K562 (cell line): ENCODE data around the gene TPCN1. TPM values are rescaled to one million over a fixed set of nuclear protein-coding genes. Genes with fewer than 3 reads are reported as not detected.
A peak's percentile ranks its signal among the peaks of the same experiment; 100 is the strongest.

Experiments
- ATAC-seq: fragments of 200-7000 bp; cut with Tn5 transposase; 3 replicates; pipeline ENCODE4 v1.9.1; 2020; ENCODE audit warnings: moderate library complexity
- BruUV-seq: library from RNA; stranded (reverse); fragments of 400-500 nt; replicated peaks from 2 replicates; lab custom pipeline; 2021; lab: Mats Ljungman, UMichigan
- CTCF ChIA-PET: fragments of 300-600 bp; formaldehyde crosslinking; extraction: SDS; loops from one replicate; lab custom pipeline; 2021; ENCODE audit warnings: low intra/inter-chr PET ratio; lab: Yijun Ruan, JAX
- POLR2A ChIA-PET: fragments of 300-600, 350-650 bp; sonication (Branson Sonifier 250); formaldehyde crosslinking; extraction: SDS; loops from one replicate; lab custom pipeline; 2021; ENCODE audit warnings: antibody characterized with exemption, inconsistent platforms; lab: Yijun Ruan, JAX
- DNase-seq, 4 experiments: peaks; one replicate each; pipeline versions ENCODE4 v3.0.0 to v3.0.0-alpha.2; 2011 to 2018; ENCODE audit warnings: low spot score in 3 of 4, mixed read lengths in 3 of 4; ENCODE audit errors: extremely low read depth in 1 of 4
- FAIRE-seq: peaks from 2 replicates; lab custom pipeline; 2011; peaks lifted over from hg19 to GRCh38; lab: Jason Lieb, UNC
- H2AFZ ChIP-seq: 2 replicates; pipeline ENCODE4 v1.6.0; 2011; ENCODE audit warnings: low read depth, low read length, control low read depth, inconsistent platforms
- H3K27ac ChIP-seq: fragments of 200-600 bp; 3 replicates; pipeline ENCODE4 v1.8.0; 2011; ENCODE audit warnings: low read depth, mild to moderate bottlenecking, control low read depth, inconsistent platforms, low read length, moderate library complexity, mixed read lengths; ENCODE audit errors: extremely low read depth
- H3K27me3 ChIP-seq, 2 experiments: fragments of 300-600 bp in 1 of 2; 2 replicates in 1 of 2; 3 replicates in 1 of 2; pipeline versions ENCODE4 v1.6.0 to v1.8.0; 2011; ENCODE audit warnings: inconsistent platforms in 2 of 2, low read length in 2 of 2, mild to moderate bottlenecking in 1 of 2, mixed read lengths in 1 of 2, moderate library complexity in 1 of 2; ENCODE audit not compliant: control insufficient read depth in 2 of 2, insufficient read depth in 2 of 2
- H3K36me3 ChIP-seq: fragments of 300-600 bp; 3 replicates; pipeline ENCODE4 v1.8.0; 2011; ENCODE audit warnings: mild to moderate bottlenecking, low read length, inconsistent platforms; ENCODE audit not compliant: control insufficient read depth, insufficient read depth
- H3K4me1 ChIP-seq, 2 experiments: fragments of 200-600 bp in 1 of 2; replicated peaks in 1 of 2; 2 replicates in 1 of 2; 3 replicates in 1 of 2; pipeline versions ENCODE4 v1.5.1 to v1.8.0; 2011; ENCODE audit warnings: inconsistent platforms in 2 of 2, low read length in 2 of 2, mild to moderate bottlenecking in 1 of 2, mixed read lengths in 1 of 2, moderate library complexity in 1 of 2; ENCODE audit not compliant: control insufficient read depth in 2 of 2, insufficient read depth in 2 of 2
- H3K4me2 ChIP-seq: 2 replicates; pipeline ENCODE4 v1.6.1; 2011; ENCODE audit warnings: low read length, control low read depth, inconsistent platforms, mixed read lengths; ENCODE audit not compliant: insufficient read depth
- H3K4me3 ChIP-seq: fragments of 200-600 bp; sonication (generic), shearing (Covaris generic); 2 replicates; pipeline ENCODE4 v1.5.1; 2016; ENCODE audit warnings: control low read depth, inconsistent platforms
- H3K79me2 ChIP-seq: fragments of 200-600 bp; 3 replicates; pipeline ENCODE4 v1.8.0; 2011; ENCODE audit warnings: low read length, inconsistent platforms; ENCODE audit not compliant: control insufficient read depth, insufficient read depth
- H3K9ac ChIP-seq, 2 experiments: 2 replicates each; pipeline versions ENCODE4 v1.6.0 to v1.6.1; 2011; ENCODE audit warnings: low read depth in 2 of 2, low read length in 2 of 2, control low read depth in 1 of 2, inconsistent platforms in 1 of 2, mild to moderate bottlenecking in 1 of 2, mixed read lengths in 1 of 2; ENCODE audit not compliant: insufficient read depth in 1 of 2
- H3K9me1 ChIP-seq: one replicate; pipeline ENCODE4 v1.6.0; 2011; ENCODE audit warnings: inconsistent platforms, mild to moderate bottlenecking, low read length, moderate library complexity; ENCODE audit not compliant: control insufficient read depth, insufficient read depth
- H3K9me3 ChIP-seq: replicated peaks from 2 replicates; pipeline ENCODE4 v1.5.1; 2011; ENCODE audit warnings: low read depth, low read length, inconsistent platforms; ENCODE audit not compliant: control insufficient read depth, insufficient read depth
- H4K20me1 ChIP-seq: replicated peaks from 2 replicates; pipeline ENCODE4 v1.6.1; 2011; ENCODE audit warnings: low read length, inconsistent platforms, mixed read lengths; ENCODE audit not compliant: control insufficient read depth, insufficient read depth
- ARID1B ChIP-seq: fragments of 450-650 bp; IDR thresholded peaks from 2 replicates; pipeline ENCODE4 v1.6.1; 2016; ENCODE audit warnings: antibody characterized with exemption, mild to moderate bottlenecking, inconsistent platforms
- CEBPG ChIP-seq, 3 experiments: fragments of 200-800 bp in 1 of 3; sonication (Bioruptor generic) in 1 of 3; sonication (generic) in 1 of 3; formaldehyde crosslinking in 1 of 3; IDR thresholded peaks in 2 of 3; conservative IDR thresholded peaks in 1 of 3; 2 replicates each; pipeline versions ENCODE4 v1.6.1 to v1.8.0; 2016 to 2022; ENCODE audit warnings: missing compliant biosample characterization in 2 of 3, missing genetic modification characterization in 2 of 3, mild to moderate bottlenecking in 1 of 3, missing genetic modification reagents in 1 of 3
- DPF2 ChIP-seq: fragments of 450-650 bp; IDR thresholded peaks from 2 replicates; pipeline ENCODE4 v1.6.1; 2016
- EGR1 ChIP-seq: fragments of 450-650 bp; conservative IDR thresholded peaks from 2 replicates; pipeline ENCODE4 v1.6.1; 2017; ENCODE audit warnings: mild to moderate bottlenecking
- KHSRP ChIP-seq: fragments of 450-650 bp; IDR thresholded peaks from 2 replicates; pipeline ENCODE4 v1.6.1; 2017
- MAFK ChIP-seq: IDR thresholded peaks from 2 replicates; pipeline ENCODE4 v1.6.1; 2011; ENCODE audit warnings: low read length, improper control_type of control experiment
- MCM7 ChIP-seq, 2 experiments: fragments of 450-650 bp; IDR thresholded peaks; 2 replicates each; pipeline ENCODE4 v1.6.1; 2016 to 2018
- NCOA1 ChIP-seq: fragments of 450-650 bp; IDR thresholded peaks from 2 replicates; pipeline ENCODE4 v1.6.1; 2016; ENCODE audit warnings: low read depth
- TEAD1 ChIP-seq, 2 experiments: fragments of 450-650 bp in 1 of 2; sonication (generic) in 1 of 2; formaldehyde crosslinking; IDR thresholded peaks; 2 replicates each; pipeline versions ENCODE4 v1.4.0 to v1.8.0; 2020 to 2022; ENCODE audit warnings: mild to moderate bottlenecking in 2 of 2, missing genetic modification reagents in 1 of 2
- TRIM24 ChIP-seq, 2 experiments: fragments of 450-650 bp; IDR thresholded peaks; 2 replicates each; pipeline ENCODE4 v1.6.1; 2016
- TRIM28 ChIP-seq: fragments of 450-650 bp; IDR thresholded peaks from 2 replicates; pipeline ENCODE4 v1.6.1; 2017
- ZNF239 ChIP-seq: fragments of 250-450 bp; sonication (Bioruptor Pico); IDR thresholded peaks from 2 replicates; pipeline ENCODE4 v1.4.0; 2020; ENCODE audit warnings: mild to moderate bottlenecking
- ZNF263 ChIP-seq: sonication (generic); formaldehyde crosslinking; IDR thresholded peaks from 2 replicates; pipeline ENCODE4 v1.8.0; 2022; ENCODE audit warnings: mild to moderate bottlenecking, missing genetic modification reagents, borderline replicate concordance
- WGBS: fragments of 100-300 bp; shearing (Covaris generic); methylation state at CpG from one replicate; pipeline ENCODE4 v1.1.6; 2016; ENCODE audit warnings: low coverage, mixed read lengths; ENCODE audit not compliant: insufficient coverage; ENCODE audit errors: missing lambda C conversion rate; 5-methylcytosine and 5-hydroxymethylcytosine counted together
- in situ Hi-C: fragments of 300-500 bp; cut with MboI; formaldehyde crosslinking; loops from 4 replicates; pipeline ENCODE4 v1.15.0; 2018; ENCODE audit warnings: inconsistent platforms, mixed read lengths
- intact Hi-C: fragments of 100-400 bp; cut with micrococcal nuclease; formaldehyde crosslinking; loops from 2 replicates; pipeline ENCODE4 v1.14.2; 2022
- polyA plus RNA-seq, 8 experiments: library from polyadenylated mRNA; depleted of rRNA in 4 of 8; stranded (reverse) in 5 of 8; unstranded in 3 of 8; fragments of >200 nt; fragmentation: Nextera tagmentation in 2 of 8; fragmentation: Illumina TruSeq in 1 of 8; extraction: Ambion mirVana in 2 of 8; extraction: Trizol in 1 of 8; gene quantifications; 2 replicates each; pipeline versions ENCODE4 v1.2.1 to v1.2.3, GENCODE V29; 2011 to 2014; ENCODE audit warnings: inconsistent platforms in 1 of 8, missing spikeins in 1 of 8
- total RNA-seq, 7 experiments: library from RNA; depleted of rRNA in 6 of 7; stranded (reverse); fragments of >200 nt in 6 of 7; fragmentation: Illumina TruSeq in 2 of 7; extraction: Trizol in 2 of 7; gene quantifications; 2 replicates each; pipeline versions ENCODE4 v1.2.1 to v1.2.3, GENCODE V29; 2011 to 2021; ENCODE audit warnings: low replicate concordance in 1 of 7
- TF ChIP-seq, protein P1 (sequence below), 2 experiments: fragments of 250-450 bp in 1 of 2; fragments of 450-650 bp in 1 of 2; sonication (Bioruptor Pico) in 1 of 2; IDR thresholded peaks; 2 replicates each; pipeline versions ENCODE4 v1.6.1 to v1.8.0; 2016 to 2021; ENCODE audit warnings: mild to moderate bottlenecking in 2 of 2, moderate library complexity in 2 of 2, missing compliant biosample characterization in 1 of 2, missing genetic modification characterization in 1 of 2
- TF ChIP-seq, protein P2 (sequence below): sonication (generic); formaldehyde crosslinking; IDR thresholded peaks from 2 replicates; pipeline ENCODE4 v1.8.0; 2022; ENCODE audit warnings: missing genetic modification reagents, mild to moderate bottlenecking, borderline replicate concordance
- TF ChIP-seq, protein P3 (sequence below), 2 experiments: IDR thresholded peaks; 2 replicates each; pipeline ENCODE4 v1.6.1; 2012; ENCODE audit warnings: improper control_type of control experiment in 2 of 2, low read depth in 2 of 2, low read length in 2 of 2, borderline replicate concordance in 1 of 2

The TPCN1 gene
- total and polyA plus RNA-seq, 9 of the 15 experiments (the other 6 are each of a cell fraction or from before 2014, with no cell fraction given), result 0.80 to 23.8 (median 7.4) TPM

DNA sequence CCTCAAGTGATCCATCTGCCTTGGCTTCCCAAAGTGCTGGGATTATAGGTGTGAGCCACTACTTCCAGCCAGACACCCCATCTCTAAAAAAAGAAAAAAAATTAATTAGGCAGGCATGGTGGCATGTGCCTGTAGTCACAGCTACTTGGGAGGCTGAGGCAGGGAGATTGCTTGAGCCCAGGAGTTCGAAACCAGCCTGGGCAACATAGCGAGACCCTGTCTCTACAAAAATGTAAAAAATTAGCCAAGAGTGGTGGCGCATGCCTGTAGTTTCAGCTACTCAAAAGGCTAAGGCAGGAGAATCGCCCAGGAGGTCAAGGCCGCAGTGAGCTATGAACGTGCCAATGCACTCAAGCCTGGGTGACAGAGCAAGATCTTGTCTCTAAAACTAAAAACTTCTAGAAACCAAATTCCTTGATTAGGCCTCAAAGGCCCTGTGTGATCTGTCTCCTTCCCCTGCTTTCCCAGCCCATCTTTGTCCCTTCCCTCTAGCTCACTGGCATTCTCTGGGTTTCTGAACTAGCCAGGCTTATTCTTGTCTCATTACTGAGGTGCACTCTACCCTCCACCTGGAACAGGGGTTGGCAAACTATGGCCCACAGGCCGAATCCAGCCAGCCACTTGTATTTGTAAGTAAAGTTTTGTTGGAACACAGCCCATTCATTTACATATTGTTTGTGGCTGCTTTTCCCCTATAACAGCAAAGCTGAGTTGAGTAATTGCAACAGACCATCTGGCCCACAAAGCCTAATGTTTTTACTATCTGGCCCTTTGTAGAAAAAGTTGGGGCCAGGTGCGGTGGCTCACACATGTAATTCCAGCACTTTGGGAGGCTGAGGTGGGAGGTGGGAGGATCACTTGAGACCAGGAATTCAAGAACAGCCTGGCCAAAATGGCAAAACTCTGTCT lies 17.2 kb upstream of the TPCN1 start (continued):
- TF ChIP-seq CEBPG (CRISPR knock-in tag; IDR thresholded peaks at IDR 0.05) (no peak), CEBPG (tag; conservative IDR thresholded peaks at IDR 0.05 in 1 of 2, IDR thresholded peaks at IDR 0.05 in 1 of 2) (peak in 1 of 2 experiments; percentile 7; a peak in 1 of 4 replicates)

DNA sequence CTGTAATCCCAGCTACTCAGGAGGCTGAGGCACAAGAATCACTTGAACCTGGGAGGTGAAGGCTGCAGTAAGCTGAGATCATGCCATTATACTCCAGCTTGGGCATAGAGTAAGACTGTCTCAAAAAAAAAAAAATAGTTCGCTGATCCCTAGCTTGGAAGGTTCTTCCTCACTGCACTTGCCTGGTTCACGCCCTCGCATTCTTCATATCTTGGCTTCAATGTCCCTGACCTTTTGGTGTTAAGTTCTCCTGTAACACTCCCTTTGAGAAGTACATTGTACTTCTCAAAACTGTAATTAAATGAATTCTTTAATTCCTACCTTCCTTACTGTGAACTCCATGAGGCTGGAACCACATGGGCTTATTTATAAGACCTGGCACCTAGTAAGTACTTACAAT lies 16.5 kb upstream of the TPCN1 start:
- ATAC-seq (peak; percentile 64), FAIRE-seq (peak; percentile 76), DNase-seq (peak in 2 of 4 experiments; percentile 13 to 59)
- Histone ChIP-seq H3K4me1 (peaks cover 27 to 29% of the 10 kb centered on the region in 2 experiments), H3K36me3 (no peaks in the 10 kb centered on the region), H3K4me3 (no peak overlapping the region), H2AFZ (peak overlapping the region; percentile 83), H3K4me2 (peak overlapping the region; percentile 23; the same call in 1 of the 2 replicates), H3K79me2 (no peaks in the 10 kb centered on the region), H4K20me1 (no peaks in the 10 kb centered on the region), H3K27me3 (no peaks in the 10 kb centered on the region), H3K9me1 (no peaks in the 10 kb centered on the region), H3K9ac (peak overlapping the region; percentile 26 to 35; a peak in 1 of 4 replicates), H3K27ac (peak overlapping the region; percentile 23; the same call in 2 of the 3 replicates), H3K9me3 (no peaks in the 10 kb centered on the region)
- no TSS peak for BruUV-seq
- CTCF ChIA-PET, result no interaction called here
- intact Hi-C loops (no loop called here), in situ Hi-C loops (no loop called here)
- POLR2A ChIA-PET, result interaction anchor here (1.4 kb wide), 1 partner anchor 17 kb away, joined by 8 read pairs; the partner anchor contains the start of gene TPCN1
- WGBS, result 14% methylated on average over 3 of the region's 3 CpGs
- TF ChIP-seq ZNF263, result no peak
- TF ChIP-seq, protein P1, sequence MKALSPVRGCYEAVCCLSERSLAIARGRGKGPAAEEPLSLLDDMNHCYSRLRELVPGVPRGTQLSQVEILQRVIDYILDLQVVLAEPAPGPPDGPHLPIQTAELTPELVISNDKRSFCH (CRISPR knock-in tag; IDR thresholded peaks at IDR 0.05), result no peak
- TF ChIP-seq, protein P1 (tag; IDR thresholded peaks at IDR 0.05), result peak; percentile 75
- TF ChIP-seq, protein P2, sequence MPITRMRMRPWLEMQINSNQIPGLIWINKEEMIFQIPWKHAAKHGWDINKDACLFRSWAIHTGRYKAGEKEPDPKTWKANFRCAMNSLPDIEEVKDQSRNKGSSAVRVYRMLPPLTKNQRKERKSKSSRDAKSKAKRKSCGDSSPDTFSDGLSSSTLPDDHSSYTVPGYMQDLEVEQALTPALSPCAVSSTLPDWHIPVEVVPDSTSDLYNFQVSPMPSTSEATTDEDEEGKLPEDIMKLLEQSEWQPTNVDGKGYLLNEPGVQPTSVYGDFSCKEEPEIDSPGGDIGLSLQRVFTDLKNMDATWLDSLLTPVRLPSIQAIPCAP (CRISPR knock-in tag), result no peak
- peak; percentile 12 to 27; a peak in 2 of 4 replicates for TF ChIP-seq TRIM24 (IDR thresholded peaks at IDR 0.05)
- no peak for TF ChIP-seq KHSRP
- TF ChIP-seq MCM7 (IDR thresholded peaks at IDR 0.05), result no peak
- peak; percentile 27; the same call in 1 of the 2 replicates for TF ChIP-seq TRIM28
- 0 out of 4 replicates have a peak, but pooled peaks of 1 of the 2 experiments have one; percentile 23 for TF ChIP-seq TEAD1 (CRISPR knock-in tag; IDR thresholded peaks at IDR 0.05)
- TF ChIP-seq DPF2, result peak; percentile 35; the same call in 1 of the 2 replicates
- TF ChIP-seq, protein P3, sequence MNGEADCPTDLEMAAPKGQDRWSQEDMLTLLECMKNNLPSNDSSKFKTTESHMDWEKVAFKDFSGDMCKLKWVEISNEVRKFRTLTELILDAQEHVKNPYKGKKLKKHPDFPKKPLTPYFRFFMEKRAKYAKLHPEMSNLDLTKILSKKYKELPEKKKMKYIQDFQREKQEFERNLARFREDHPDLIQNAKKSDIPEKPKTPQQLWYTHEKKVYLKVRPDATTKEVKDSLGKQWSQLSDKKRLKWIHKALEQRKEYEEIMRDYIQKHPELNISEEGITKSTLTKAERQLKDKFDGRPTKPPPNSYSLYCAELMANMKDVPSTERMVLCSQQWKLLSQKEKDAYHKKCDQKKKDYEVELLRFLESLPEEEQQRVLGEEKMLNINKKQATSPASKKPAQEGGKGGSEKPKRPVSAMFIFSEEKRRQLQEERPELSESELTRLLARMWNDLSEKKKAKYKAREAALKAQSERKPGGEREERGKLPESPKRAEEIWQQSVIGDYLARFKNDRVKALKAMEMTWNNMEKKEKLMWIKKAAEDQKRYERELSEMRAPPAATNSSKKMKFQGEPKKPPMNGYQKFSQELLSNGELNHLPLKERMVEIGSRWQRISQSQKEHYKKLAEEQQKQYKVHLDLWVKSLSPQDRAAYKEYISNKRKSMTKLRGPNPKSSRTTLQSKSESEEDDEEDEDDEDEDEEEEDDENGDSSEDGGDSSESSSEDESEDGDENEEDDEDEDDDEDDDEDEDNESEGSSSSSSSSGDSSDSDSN (IDR thresholded peaks at IDR 0.05; ENCODE audit: borderline replicate concordance in 1 of 2, low read depth in 2 of 2, low read length in 2 of 2), result no peak
- no peak for TF ChIP-seq ZNF239 (CRISPR knock-in tag)
- peak; percentile 74 for TF ChIP-seq EGR1
- TF ChIP-seq NCOA1, result no peak
- TF ChIP-seq MAFK, result no peak
- 0 out of 2 replicates have a peak, but pooled peaks have one; percentile 7 for TF ChIP-seq ARID1B
